ENCODE results near the gene NAA60. TPM values are rescaled to one million over a fixed set of nuclear protein-coding genes. Genes with fewer than 3 reads are reported as not detected.

Gene NAA60
- total and polyA plus RNA-seq, 2 of the 13 experiments (the other 11 are each of a cell fraction or from before 2014, with no cell fraction given) = 14.7 to 32.0 TPM

GRCh38 chr16:3400779-3401688, 42.4 kb upstream of the NAA60 start, which contains the start of the genes ZNF174 and ZSCAN32 (continued):
- TF ChIP-seq EZH2 (conservative IDR thresholded peaks at IDR 0.05; ENCODE audit: low read depth, low read length) = no peak
- TF ChIP-seq JUNB (CRISPR knock-in tag; IDR thresholded peaks at IDR 0.05; ENCODE audit: borderline replicate concordance) = peak; percentile 45; the same call in 1 of the 2 replicates
- TF ChIP-seq ZNF773 (CRISPR knock-in tag; IDR thresholded peaks at IDR 0.05; ENCODE audit: borderline replicate concordance) = peak; percentile 26; the same call in 1 of the 2 replicates
- TF ChIP-seq NCOA1 (CRISPR knock-in tag; IDR thresholded peaks at IDR 0.05) = no peak; the same call in 1 of the 2 replicates
- no peak for TF ChIP-seq ZEB1 (IDR thresholded peaks at IDR 0.05; ENCODE audit: insufficient replicate concordance, low read depth)
- no peak for TF ChIP-seq MAFF (IDR thresholded peaks at IDR 0.05; ENCODE audit: low read depth, low read length)
- peak; percentile 76; the same call in 1 of the 2 replicates for TF ChIP-seq ZNF331 (CRISPR knock-in tag; IDR thresholded peaks at IDR 0.05)
- peak; percentile 51; the same call in 1 of the 2 replicates for TF ChIP-seq SNAPC2 (CRISPR knock-in tag; IDR thresholded peaks at IDR 0.05)
- TF ChIP-seq NCOR1 (IDR thresholded peaks at IDR 0.05; ENCODE audit: borderline replicate concordance, low read length) = peak; percentile 44; the same call in 1 of the 2 replicates
- no peak for TF ChIP-seq ZNF652 (CRISPR knock-in tag; IDR thresholded peaks at IDR 0.05; ENCODE audit: borderline replicate concordance, low read depth)
- TF ChIP-seq KLF12 (CRISPR knock-in tag; IDR thresholded peaks at IDR 0.05; ENCODE audit: borderline replicate concordance) = peak; percentile 93; the same call in 1 of the 2 replicates
- no peak for TF ChIP-seq MIER2 (CRISPR knock-in tag; IDR thresholded peaks at IDR 0.05)
- TF ChIP-seq ZNF784 (CRISPR knock-in tag; IDR thresholded peaks at IDR 0.05; ENCODE audit: borderline replicate concordance) = peak; percentile 78
- TF ChIP-seq CENPT (CRISPR knock-in tag; IDR thresholded peaks at IDR 0.05; ENCODE audit: low read depth) = no peak
- TF ChIP-seq ZNF720 (CRISPR knock-in tag; IDR thresholded peaks at IDR 0.05) = no peak
- TF ChIP-seq ZNF101 (CRISPR knock-in tag; IDR thresholded peaks at IDR 0.05; ENCODE audit: borderline replicate concordance, low read depth) = no peak
- 0 out of 2 replicates have a peak, but pooled peaks have one; percentile 23 for TF ChIP-seq MLX (CRISPR knock-in tag; IDR thresholded peaks at IDR 0.05)
- peak; percentile 78 for TF ChIP-seq ELF4 (CRISPR knock-in tag; IDR thresholded peaks at IDR 0.05; ENCODE audit: borderline replicate concordance)
- TF ChIP-seq ZNF615 (CRISPR knock-in tag; IDR thresholded peaks at IDR 0.05; ENCODE audit: borderline replicate concordance) = peak; percentile 10; the same call in 1 of the 2 replicates
- peak; percentile 83 for TF ChIP-seq HCFC1 (IDR thresholded peaks at IDR 0.05; ENCODE audit: low read depth, low read length)
- TF ChIP-seq ZNF17 (CRISPR knock-in tag; IDR thresholded peaks at IDR 0.05) = no peak
- TF ChIP-seq FIP1L1 (IDR thresholded peaks at IDR 0.05; ENCODE audit: borderline replicate concordance, insufficient read depth, low read depth, low read length) = no peak
- TF ChIP-seq, protein P1, sequence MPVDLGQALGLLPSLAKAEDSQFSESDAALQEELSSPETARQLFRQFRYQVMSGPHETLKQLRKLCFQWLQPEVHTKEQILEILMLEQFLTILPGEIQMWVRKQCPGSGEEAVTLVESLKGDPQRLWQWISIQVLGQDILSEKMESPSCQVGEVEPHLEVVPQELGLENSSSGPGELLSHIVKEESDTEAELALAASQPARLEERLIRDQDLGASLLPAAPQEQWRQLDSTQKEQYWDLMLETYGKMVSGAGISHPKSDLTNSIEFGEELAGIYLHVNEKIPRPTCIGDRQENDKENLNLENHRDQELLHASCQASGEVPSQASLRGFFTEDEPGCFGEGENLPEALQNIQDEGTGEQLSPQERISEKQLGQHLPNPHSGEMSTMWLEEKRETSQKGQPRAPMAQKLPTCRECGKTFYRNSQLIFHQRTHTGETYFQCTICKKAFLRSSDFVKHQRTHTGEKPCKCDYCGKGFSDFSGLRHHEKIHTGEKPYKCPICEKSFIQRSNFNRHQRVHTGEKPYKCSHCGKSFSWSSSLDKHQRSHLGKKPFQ (CRISPR knock-in tag; IDR thresholded peaks at IDR 0.05; ENCODE audit: insufficient replicate concordance) = no peak
- TF ChIP-seq ZNF44 (CRISPR knock-in tag; IDR thresholded peaks at IDR 0.05) = 0 out of 2 replicates have a peak, but pooled peaks have one; percentile 39
- TF ChIP-seq KLF9 (CRISPR knock-in tag; IDR thresholded peaks at IDR 0.05; ENCODE audit: low read depth) = peak; percentile 28; the same call in 1 of the 2 replicates
- peak; percentile 80 for TF ChIP-seq RXRA (CRISPR knock-in tag; IDR thresholded peaks at IDR 0.05)
- no peak for TF ChIP-seq NONO (IDR thresholded peaks at IDR 0.05)
- peak; percentile 71; the same call in 1 of the 2 replicates for TF ChIP-seq NONO (CRISPR knock-in tag; conservative IDR thresholded peaks at IDR 0.05)
